NCI-H2227 (cell line): ENCODE data around the gene STRBP.
"Not testable (repeated sequence)": the region's sequence is repeated elsewhere in the genome, so short reads cannot be mapped to it uniquely, and the experiment has no call there.

Experiments
- DNase-seq: peaks from one replicate; lab custom pipeline; 2025; ENCODE audit not compliant: unreplicated experiment; lab: John Stamatoyannopoulos, UW

STRBP gene

DNA sequence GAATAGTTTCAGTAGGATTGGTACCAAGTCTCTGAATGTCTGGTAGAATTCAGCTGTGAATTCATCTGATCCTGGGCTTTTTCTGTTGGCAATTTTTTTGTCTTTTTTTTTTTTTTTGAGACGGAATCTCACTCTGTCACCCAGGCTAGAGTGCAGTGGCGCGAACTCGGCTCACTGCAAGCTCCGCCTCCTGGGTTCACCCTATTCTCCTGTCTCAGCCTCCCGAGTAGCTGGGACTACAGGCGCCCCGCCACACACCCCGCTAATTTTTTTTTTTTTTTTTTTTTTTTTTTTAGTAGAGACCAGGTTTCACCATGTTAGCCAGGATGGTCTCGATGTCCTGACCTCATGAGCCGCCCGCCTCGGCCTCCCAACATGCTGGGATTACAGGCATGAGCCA is 67.9 kb downstream of the STRBP start:
- DNase-seq = not testable (repeated sequence)

DNA sequence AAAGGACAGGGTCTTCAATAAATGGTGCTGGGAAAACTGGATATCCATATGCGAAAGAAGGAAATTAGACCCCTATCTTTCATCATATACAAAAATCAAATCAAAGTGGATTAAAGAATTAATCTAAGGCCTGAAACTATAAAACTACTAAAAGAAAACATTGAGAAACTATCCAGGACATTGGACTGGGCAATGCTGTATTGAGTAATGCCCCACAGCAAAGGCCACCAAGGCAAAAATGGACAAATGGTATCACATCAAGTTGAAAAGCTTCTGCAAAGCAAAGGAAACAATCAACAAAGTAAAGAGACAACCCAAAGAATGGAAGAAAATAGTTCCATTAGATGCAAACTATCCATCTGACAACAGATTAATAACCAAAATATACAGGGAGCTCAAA is 72.3 kb downstream of the STRBP start:
- no peak for DNase-seq

DNA sequence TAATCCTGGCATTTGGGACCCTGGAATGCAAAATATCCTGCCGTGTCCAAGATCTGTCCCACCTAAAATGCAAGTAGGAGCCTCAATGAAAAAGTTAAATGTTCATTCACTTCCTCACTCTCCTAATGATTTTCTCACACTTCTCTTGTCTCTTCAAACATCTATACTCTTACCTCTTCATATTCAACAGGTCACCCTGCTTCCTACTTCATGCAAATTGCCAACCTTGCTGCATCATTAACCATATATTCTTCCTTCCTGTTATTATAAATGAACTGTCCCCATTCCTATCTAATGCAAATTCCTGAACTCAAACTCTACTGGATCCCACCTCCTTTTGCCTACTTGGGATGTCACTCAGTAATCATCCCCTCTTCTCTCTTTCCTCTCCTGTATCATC is 74.4 kb downstream of the STRBP start:
- no peak for DNase-seq

DNA sequence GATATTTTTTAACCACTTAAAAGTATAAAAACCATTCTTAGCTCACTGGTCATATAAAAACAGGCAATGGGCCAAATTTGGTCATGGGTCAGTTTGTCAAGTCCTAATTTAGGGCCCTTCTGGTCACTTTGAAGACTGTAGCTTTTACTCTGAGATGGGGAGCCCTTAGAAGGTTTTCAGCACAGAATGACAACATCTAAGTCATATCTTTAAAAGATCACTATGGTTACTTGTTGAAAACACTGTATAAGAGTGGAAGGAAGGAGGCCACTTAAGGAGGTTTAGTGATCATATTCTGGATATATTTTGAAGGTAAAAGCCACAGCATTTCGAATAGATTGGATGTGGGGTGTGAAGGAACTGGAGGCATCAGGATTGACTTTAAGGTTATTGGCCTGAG is 76.7 kb downstream of the STRBP start:
- DNase-seq = no peak

DNA sequence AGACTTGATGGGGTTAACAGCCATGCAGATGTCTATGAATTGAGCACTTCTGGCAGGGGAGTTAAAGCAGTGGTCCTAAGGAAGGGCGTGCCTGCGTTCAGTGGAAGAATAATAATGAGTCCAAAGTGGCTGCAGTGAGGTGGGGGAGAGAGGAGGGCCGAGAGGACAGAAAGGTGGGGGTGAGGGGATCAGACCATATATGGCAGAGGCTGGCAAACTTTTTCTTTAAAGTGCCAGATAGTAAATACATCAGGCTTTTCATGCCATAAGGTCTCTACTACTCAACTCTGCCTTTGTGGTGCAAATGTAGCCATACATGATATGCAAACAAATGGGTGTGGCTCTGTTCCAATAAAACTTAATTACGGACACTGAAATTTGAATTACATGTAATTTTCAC is 77.1 kb downstream of the STRBP start:
- DNase-seq = no peak

DNA sequence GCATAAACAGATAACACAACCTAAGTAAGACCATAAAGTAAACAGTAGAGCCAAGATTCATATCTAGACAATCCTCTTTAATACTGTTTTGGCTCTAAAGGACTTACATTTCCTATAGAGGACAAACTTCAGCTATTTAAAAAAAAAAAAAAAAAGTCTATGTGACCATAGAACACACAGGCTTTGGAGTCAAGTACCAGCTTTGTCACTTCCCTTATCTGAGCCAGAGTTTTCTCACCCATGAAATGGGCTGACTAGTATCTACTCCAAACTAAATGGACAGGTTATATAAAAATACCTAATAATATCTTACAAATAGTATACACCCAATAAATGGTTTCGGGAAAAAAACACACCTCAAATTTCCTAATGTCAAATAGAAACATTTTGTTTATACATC is 81.3 kb downstream of the STRBP start:
- DNase-seq = no peak

DNA sequence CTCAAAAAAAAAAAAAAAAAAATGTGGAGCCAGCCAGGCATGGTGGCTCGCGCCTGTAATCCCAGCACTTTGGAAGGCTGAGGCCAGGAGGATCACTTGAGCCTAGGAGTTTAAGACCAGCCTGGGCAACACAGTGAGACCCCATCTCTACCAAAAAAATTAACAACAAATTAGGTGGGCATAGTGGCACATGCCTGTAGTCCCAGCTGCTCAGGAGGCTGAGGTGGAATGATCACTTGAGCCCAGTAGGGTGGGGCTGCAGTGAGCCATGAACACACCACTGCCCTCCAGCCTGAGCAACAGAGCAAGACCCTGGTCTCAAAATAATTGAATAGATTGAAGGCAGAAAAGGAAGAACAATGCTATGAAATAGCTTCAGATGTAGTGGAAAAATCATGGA is 82.4 kb downstream of the STRBP start:
- DNase-seq = not testable (repeated sequence)

DNA sequence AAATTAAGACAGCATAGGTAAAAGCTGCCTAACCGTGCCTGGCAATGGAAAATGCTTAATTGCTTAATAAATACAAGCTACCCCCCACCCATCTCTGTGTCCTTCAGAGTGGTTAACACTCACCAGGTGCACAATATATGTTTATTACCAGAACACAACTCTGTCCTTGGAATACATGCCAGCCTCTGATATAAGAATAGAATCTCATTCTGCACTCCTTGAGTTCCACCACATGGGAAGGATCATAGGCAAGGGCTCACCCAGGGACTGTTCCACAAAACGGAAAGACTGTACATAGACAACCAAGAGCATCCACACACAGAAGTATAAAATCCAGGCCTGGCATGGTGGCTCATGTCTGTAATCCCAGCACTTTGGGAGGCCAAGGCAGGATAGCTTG is 91.4 kb downstream of the STRBP start:
- DNase-seq = no peak

DNA sequence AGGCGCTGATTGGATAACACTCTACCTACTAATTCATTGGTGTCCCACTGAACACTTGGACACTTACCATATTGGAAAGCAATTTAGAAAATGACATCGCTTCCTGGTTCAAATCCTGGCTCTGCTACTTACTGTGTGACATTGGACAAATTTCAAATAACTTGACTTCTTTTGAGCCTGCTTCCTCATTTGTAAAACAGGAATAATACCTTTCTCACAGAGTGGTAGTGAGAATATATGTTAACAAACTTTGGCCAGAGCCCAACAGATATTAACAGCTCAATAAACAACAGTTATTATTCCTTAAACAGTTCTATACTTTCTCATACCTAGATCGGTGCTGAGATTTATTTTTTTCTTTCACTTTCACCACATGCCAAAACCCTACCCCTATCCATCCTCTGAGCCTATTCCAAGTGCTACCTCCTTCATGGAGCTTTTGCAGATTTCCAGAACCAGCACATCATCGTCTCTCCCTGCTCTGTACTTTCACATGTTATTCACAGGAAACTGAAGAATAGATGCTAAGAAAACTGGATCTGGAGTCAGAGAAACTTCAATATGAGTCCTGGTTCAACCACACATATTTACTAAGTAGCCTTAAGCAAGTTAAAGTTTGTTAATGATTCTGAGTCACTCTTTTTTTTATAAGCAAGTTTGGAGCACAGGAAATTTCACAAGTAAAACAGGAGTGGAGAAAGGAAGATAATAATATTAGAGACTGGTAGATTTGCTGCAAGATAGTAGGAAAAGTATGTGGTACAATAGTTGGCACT is 92.3 kb downstream of the STRBP start:
- no peak for DNase-seq

DNA sequence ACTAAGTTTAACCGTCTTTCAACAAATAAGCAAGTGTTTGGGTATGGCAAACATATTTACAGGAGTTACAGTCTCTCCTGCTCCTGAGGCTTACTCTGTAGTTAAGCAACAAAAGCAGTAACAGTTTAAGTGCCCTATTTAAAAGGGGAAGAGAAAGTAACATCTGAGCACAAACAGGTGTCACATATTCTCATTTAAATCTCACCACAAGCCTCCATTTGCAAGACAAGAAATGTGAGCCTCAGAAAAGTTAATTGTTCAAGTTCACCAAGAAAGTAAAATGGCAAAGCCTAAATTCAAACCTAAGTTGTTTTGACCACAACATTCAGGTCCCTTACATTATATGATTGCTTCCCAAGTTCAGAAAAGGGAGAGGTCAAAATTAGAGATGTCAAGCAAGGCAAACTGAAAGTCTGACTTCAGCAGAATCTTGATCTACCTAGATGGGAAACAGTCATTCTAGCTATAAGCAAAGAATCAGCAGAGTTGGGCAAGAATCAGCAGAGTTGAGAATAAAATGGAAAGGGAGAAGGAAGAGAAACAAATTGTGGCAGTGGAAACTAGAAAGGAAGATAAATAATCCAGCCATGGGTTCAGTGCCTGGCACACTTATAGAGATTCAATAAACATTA is 93.4 kb downstream of the STRBP start:
- no peak for DNase-seq

DNA sequence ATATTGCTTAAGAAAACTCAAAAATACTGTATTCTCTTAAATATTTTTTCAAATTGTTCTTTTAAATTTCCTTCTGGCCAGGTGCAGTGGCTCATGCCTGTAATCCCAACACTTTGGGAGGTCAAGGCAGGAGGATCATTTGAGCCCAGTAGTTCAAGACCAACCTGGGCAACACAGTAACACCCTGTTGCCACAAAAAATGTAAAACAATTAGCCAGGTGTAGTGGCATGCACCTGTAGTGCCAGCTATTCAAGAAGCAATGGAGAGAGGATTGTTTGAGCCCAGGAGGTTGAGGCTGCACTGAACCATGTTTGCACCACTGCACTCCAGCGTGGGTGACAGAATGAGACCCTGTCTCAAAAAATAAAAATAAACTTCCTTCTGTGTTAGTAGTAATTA is 94.3 kb downstream of the STRBP start:
- DNase-seq = no peak

DNA sequence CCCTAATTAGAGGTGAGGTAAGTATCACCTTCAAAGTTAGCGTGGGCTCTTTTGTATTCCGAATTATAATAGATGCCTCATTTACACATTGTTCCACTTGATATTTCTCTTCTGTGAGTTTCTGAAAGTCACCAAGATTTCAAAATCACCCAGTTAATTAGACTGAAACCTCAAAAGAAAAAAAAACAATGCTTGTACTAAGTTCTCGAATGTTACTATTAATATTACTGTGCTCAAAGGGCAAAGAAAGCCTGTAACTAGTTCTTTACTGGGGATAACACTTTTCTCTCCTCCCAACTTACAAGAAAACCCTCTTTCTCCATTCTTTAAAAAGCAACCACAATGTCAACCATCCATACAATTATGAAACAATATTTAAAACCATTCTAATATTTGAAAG is 98.5 kb downstream of the STRBP start:
- DNase-seq = no peak

DNA sequence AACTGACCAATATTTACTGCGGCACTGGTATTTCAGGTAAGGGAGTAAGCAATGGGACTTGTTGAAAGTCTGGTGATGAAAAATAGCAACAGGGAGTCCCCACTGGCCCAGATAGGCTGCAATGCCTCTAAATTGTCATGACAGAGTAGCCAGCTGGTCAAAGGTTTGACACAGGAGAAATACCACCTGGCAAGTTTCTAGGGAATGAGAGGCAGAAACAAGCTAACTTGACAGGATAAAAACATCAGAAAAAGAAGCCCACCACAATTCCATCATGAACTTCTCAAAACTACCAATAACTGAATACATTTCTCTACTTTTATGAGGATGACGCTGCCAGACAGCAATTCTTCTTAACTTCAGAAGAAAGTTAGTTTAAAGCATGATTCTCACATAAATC is 99.8 kb downstream of the STRBP start:
- DNase-seq = no peak

DNA sequence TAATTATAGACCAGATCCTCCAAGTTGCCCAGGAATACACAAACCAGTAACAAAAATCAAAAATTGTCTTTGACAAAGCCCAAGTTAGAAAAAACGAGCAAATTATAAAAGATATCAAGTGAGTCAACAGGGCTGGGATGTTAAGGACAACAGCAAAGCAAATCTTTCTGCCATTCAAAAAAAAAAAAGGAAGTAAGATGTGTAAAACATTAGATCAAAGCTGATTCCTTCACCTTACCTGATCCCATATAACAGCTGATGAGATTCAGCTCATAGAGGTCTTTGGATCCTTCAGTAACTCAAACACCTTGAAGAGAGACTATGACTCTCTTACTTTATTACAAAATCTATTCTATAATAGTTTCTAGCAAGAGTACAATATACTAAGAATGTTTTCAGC is 100.9 kb downstream of the STRBP start:
- peak; percentile 49 for DNase-seq

DNA sequence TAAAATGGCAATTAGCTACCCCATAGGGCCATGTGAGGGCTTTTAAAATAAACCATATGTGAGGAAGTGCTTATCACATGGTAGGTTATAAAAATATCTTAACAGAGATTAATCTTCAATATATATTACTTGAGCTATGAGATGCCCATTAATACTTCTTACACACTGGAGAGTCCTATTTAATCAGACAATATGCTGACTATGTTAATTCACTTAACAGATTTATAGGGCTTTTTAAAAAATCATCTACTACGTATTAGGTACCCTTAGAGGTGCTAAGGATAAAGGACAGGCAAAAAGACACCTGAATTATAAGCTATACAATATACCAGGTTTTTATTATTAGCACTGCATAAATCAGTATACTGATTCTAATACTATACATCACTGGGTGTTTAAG is 102.6 kb downstream of the STRBP start:
- DNase-seq = no peak

DNA sequence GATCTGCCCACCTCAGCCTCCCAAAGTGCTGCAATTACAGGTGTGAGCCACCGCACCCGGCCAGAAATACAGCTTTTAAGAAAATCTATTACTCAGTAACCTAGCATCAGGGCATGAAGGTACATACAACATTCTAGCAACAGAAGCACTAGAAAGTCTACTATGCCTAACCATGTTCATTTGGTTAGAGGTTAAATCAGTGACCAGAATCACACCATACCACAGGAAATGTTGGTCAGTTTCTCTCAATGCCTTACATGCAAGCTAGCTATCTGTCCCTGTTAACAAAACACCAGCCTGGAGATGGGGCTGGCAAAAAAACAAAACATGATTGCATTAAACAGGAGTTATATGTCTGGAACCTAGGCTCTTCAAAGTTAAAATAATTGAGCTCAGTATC is 104.1 kb downstream of the STRBP start:
- no peak for DNase-seq

DNA sequence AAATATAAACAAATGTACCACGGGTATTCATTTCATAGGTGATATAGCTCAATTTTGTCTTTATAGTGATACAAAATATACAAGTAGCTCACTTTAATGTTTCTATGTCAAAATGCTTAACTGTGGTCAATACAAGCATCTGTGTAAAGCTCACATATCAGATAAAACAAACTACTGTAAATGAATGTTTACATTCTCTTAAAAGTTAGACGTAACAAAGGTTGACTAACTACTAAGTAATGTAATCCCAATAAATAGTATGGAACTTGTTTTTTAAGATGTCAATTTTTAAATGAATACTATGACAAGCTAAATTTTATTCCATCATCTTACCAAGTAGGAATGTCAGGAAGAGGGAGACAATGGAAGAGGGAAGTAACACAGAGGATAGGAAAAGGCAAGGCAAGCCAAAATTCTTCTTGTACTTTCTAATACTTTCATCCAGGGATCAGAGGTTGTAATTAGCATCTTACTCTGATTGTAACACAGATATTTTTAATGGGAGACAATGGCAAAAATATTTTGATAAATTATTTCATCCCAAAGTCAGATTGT is 105.5 kb downstream of the STRBP start:
- no peak for DNase-seq

DNA sequence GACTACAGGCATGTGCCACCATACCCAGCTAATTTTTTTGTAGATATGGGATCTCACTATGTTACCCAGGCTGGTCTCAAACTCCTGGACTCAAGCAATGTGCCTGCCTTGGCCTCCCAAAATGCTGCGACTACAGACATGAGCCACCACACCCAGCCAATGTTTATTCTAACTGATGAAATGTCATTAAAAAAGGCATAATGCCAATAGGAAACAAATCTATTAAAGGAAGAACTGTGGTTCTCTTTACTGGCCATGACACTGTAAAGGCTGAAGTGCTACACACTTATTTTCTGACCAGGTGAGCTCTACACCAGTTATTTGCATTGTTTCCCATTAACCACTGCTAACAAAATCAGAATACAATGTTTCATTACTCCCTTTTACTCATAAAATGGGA is 106.0 kb downstream of the STRBP start:
- no peak for DNase-seq

DNA sequence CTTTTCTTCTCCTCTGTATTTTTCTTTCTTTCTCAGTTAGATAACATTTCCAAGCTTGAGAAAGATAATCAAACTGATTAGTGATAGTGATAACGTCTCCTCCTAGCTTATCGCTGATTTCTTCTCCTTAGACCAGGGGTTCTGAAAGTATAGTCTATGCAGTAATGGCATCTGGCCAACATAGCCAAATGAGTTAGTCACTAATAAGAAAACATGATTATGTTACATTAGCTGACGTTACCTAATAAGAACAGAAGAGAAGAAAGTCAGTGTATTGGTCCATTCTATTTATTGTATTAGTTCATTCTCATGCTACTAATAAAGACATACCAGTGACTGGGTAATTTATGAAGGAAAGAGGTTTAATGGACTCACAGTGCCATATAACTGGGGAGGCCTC is 111.2 kb downstream of the STRBP start:
- no peak for DNase-seq

DNA sequence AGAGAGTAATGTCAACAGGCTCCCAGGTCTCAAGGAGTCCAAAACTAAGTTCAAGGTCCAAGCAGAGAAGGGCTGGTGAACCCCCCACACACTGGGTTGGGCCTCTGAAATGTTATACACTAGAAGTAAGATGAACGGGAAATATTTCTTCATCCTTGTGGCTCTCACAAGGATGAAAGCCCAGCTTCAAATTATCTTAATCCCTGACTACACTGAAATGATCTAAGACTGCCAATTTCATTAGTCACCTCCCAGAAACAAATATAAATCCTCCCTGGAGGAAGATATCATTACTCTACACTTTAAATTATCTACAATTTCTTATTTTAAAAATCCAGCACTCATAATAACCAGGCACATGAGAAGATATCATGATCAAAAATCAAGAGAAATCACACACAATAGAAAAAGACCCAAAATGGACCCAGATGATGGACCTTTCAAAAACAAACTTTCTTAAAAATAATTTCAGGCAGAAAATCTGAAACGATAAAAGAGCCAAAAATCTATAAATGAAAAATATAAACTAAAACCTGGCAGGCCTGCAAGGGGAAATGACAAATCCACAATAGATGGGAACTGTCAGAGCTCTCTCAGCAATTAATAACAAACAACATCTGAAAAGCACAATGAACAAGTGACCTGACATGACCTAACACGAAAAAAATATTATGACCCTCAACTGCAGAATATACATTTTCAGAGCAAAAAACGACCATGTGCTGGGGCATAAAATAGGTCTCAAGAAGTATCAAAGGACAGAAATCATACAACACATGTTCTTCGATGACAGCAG is 117.5 kb downstream of the STRBP start:
- no peak for DNase-seq

DNA sequence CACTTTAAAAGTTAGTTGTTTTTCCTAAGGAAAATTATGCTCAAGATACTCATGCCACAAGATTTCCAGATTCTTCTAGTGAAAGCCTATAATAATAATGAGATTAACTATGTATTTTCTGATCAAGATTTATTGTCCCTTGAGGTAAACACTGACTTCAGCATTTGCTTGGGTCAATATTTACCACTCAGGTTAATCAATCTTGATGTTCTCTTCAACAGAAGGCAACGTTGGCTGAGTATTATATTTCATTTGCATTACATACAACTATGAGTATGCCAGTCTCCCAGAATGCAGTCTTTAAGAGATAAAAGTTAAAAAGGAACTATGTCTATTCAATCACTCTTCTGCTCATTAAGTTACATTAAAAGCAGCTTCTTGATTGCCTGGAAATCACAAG is 119.3 kb downstream of the STRBP start:
- DNase-seq = no peak

DNA sequence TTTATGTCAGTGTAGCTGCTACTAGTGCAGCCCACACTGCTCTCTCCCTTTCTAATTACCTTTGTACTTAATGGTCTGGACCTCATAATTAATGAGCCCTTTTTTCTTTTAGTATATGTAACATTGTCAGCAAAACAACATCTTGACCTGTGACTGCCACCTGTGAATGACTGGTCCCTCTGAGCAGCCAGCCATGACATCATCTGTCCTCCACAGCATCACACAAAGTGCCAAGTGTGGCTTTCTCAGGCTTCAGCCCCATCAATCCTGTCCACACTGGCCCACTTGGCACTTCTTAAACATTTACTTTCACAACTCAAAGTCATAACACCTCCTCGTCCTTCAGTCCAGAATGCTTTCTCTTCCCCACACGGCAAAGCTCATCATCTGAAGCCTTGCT is 130.2 kb downstream of the STRBP start:
- no peak for DNase-seq
